Iris pigment epithelial cell (primary cell): ENCODE measurements around the gene HOXB1.

Experiments
- DNase-seq: peaks from one replicate; pipeline ENCODE4 v3.0.0-alpha.2; 2011; ENCODE audit warnings: low read depth

HOXB1 gene

GRCh38 chr17:48554412-48555257, 23.8 kb upstream of the HOXB1 start:
- DNase-seq, result no peak

- DNase-seq, result no peak
These were observed 23.0 kb upstream of the HOXB1 start for GRCh38 chr17:48553826-48554225.

GRCh38 chr17:48553190-48553547, 22.4 kb upstream of the HOXB1 start:
- DNase-seq, result no peak

GRCh38 chr17:48552466-48553189, 21.8 kb upstream of the HOXB1 start:
- DNase-seq, result no peak

- no peak for DNase-seq
These were observed 21.0 kb upstream of the HOXB1 start for GRCh38 chr17:48551596-48552465.

GRCh38 chr17:48551214-48551555, 20.4 kb upstream of the HOXB1 start:
- no peak for DNase-seq

GRCh38 chr17:48550502-48551213, 19.8 kb upstream of the HOXB1 start:
- no peak for DNase-seq

- no peak for DNase-seq
These were observed 19.2 kb upstream of the HOXB1 start for GRCh38 chr17:48549914-48550501.

GRCh38 chr17:48549281-48549630, 18.4 kb upstream of the HOXB1 start:
- no peak for DNase-seq

GRCh38 chr17:48548523-48549280, 17.9 kb upstream of the HOXB1 start:
- DNase-seq, result no peak

- peak; percentile 32 for DNase-seq
These were observed 17.2 kb upstream of the HOXB1 start for GRCh38 chr17:48547808-48548522.

GRCh38 chr17:48546924-48547807, 16.4 kb upstream of the HOXB1 start:
- DNase-seq, result no peak

- no peak for DNase-seq
These were observed 15.5 kb upstream of the HOXB1 start for GRCh38 chr17:48546137-48546923.

- no peak for DNase-seq
These were observed 14.7 kb upstream of the HOXB1 start for GRCh38 chr17:48545539-48545938.

GRCh38 chr17:48545022-48545375, 14.2 kb upstream of the HOXB1 start, which contains the start of gene HOXB2:
Gene HOXB2 (minus strand): TSS chr17:48545109. CDS start chr17:48544911, 198 bp downstream.
- peak; percentile 58 for DNase-seq

- DNase-seq, result peak; percentile 81
These were observed 13.7 kb upstream of the HOXB1 start for GRCh38 chr17:48544349-48545021.

- peak; percentile 36 for DNase-seq
These were observed 13.1 kb upstream of the HOXB1 start for GRCh38 chr17:48543854-48544348.
